ENCODE data around the gene PGBD5. TPM values are rescaled to one million over a fixed set of nuclear protein-coding genes. Genes with fewer than 3 reads are reported as not detected.

PGBD5 gene
- polyA plus RNA-seq, 1 of the 3 experiments (the other 2 are of a cell fraction), result 0.15 TPM

- ChIA-PET CTCF (no interaction called here), POLR2A (no interaction called here)
- H2AFZ ChIP-seq (ENCODE audit: low read depth), result no peak overlapping the region
- no peaks in the 10 kb centered on the region for H3K27me3 ChIP-seq (ENCODE audit: insufficient read depth)
- no peak for DNase-seq
- H3F3A ChIP-seq (replicated peaks; ENCODE audit: insufficient read depth), result no peaks in the 10 kb centered on the region
- H3K27ac ChIP-seq (ENCODE audit: low read depth in 2 of 2, low read length in 1 of 2), result no peak overlapping the region
- no peaks in the 10 kb centered on the region for H3K9me2 ChIP-seq
- peaks cover 0 to 6% of the 10 kb centered on the region in 2 experiments; a peak in 1 of 4 replicates for H3K4me1 ChIP-seq (ENCODE audit: control insufficient read depth in 1 of 2, insufficient read depth in 2 of 2, low read depth in 1 of 2, low read length in 1 of 2)
- H3K4me2 ChIP-seq, result no peak overlapping the region
- WGBS (ENCODE audit: low lambda C conversion rate), result 57% methylated on average over 7 of the region's 7 CpGs
- no peak overlapping the region for H3K4me3 ChIP-seq (ENCODE audit: low read depth in 2 of 2, low read length in 1 of 2)
- no peaks in the 10 kb centered on the region for H3K79me2 ChIP-seq (ENCODE audit: insufficient read depth)
- H3K9ac ChIP-seq, result no peak overlapping the region
- H3K36me3 ChIP-seq (replicated peaks in 1 of 2; ENCODE audit: control insufficient read depth in 1 of 2, insufficient read depth in 2 of 2, low read length in 1 of 2), result no peaks in the 10 kb centered on the region
- TF ChIP-seq PBX3 (IDR thresholded peaks at IDR 0.05), result no peak
- H3K9me3 ChIP-seq, result no peaks in the 10 kb centered on the region
- no peaks in the 10 kb centered on the region for H4K20me1 ChIP-seq (ENCODE audit: insufficient read depth)
These were observed 132.8 kb downstream of the PGBD5 start for GRCh38 chr1:230293390-230293700.

DNA sequence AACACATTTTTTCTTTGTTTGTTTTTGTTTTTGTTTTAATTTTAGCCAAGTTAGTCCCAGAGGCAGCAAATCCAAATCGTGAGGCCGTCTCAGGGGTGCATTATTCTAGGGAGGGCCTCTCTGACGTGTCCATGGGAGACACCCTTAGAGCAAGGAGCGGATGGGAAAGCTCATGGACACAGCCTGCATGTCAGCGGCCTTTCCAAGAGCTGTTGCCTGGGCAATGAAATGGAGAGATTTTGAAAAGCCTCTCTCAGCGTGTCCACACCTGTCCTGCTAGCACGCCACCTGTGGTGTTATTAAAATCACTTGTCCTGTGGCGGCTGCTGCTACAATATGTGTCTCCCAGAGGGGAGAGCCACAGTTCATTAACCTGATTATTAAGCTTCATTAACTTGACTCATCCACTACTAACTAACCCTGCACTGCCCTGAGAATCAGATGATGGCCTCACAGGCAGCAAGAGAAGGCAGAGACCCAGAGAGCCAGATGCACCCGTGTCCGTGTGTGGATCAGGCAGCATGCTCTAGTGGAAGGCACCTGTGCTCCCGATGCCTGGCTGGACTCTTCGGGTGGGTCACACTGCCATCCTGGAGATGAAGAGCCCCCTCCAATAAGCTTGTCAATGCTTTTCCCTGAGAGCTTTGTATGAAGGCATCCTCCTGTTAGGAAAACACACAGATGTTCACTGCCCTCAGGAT lies 133.3 kb downstream of the PGBD5 start:
- H2AFZ ChIP-seq (ENCODE audit: low read depth), result no peak overlapping the region
- no peaks in the 10 kb centered on the region for H3K79me2 ChIP-seq (ENCODE audit: insufficient read depth)
- TF ChIP-seq GATA2 (CRISPR knock-in tag; IDR thresholded peaks at IDR 0.05), result no peak
- no peak for TF ChIP-seq FOXJ3 (CRISPR knock-in tag; IDR thresholded peaks at IDR 0.05)
- TF ChIP-seq, protein P1, sequence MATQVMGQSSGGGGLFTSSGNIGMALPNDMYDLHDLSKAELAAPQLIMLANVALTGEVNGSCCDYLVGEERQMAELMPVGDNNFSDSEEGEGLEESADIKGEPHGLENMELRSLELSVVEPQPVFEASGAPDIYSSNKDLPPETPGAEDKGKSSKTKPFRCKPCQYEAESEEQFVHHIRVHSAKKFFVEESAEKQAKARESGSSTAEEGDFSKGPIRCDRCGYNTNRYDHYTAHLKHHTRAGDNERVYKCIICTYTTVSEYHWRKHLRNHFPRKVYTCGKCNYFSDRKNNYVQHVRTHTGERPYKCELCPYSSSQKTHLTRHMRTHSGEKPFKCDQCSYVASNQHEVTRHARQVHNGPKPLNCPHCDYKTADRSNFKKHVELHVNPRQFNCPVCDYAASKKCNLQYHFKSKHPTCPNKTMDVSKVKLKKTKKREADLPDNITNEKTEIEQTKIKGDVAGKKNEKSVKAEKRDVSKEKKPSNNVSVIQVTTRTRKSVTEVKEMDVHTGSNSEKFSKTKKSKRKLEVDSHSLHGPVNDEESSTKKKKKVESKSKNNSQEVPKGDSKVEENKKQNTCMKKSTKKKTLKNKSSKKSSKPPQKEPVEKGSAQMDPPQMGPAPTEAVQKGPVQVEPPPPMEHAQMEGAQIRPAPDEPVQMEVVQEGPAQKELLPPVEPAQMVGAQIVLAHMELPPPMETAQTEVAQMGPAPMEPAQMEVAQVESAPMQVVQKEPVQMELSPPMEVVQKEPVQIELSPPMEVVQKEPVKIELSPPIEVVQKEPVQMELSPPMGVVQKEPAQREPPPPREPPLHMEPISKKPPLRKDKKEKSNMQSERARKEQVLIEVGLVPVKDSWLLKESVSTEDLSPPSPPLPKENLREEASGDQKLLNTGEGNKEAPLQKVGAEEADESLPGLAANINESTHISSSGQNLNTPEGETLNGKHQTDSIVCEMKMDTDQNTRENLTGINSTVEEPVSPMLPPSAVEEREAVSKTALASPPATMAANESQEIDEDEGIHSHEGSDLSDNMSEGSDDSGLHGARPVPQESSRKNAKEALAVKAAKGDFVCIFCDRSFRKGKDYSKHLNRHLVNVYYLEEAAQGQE (IDR thresholded peaks at IDR 0.05; ENCODE audit: low read depth, low read length), result no peak
- TF ChIP-seq FOXM1 (IDR thresholded peaks at IDR 0.05; ENCODE audit: low read depth), result no peak
- TF ChIP-seq NFIC (IDR thresholded peaks at IDR 0.05; ENCODE audit: borderline replicate concordance), result no peak
- TF ChIP-seq, protein P2, sequence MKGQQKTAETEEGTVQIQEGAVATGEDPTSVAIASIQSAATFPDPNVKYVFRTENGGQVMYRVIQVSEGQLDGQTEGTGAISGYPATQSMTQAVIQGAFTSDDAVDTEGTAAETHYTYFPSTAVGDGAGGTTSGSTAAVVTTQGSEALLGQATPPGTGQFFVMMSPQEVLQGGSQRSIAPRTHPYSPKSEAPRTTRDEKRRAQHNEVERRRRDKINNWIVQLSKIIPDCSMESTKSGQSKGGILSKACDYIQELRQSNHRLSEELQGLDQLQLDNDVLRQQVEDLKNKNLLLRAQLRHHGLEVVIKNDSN (IDR thresholded peaks at IDR 0.05; ENCODE audit: borderline replicate concordance, low read depth), result no peak
- no peak for TF ChIP-seq RXRA (IDR thresholded peaks at IDR 0.05; ENCODE audit: borderline replicate concordance, low read depth)
- TF ChIP-seq TEAD4 (IDR thresholded peaks at IDR 0.05; ENCODE audit: borderline replicate concordance, insufficient read depth), result no peak
- no peak for TF ChIP-seq ELF1 (IDR thresholded peaks at IDR 0.05)
- TF ChIP-seq MXI1 (IDR thresholded peaks at IDR 0.05; ENCODE audit: low read depth, low read length), result no peak
- no peak for TF ChIP-seq CHD2 (IDR thresholded peaks at IDR 0.05; ENCODE audit: low read length, partially characterized antibody)
- TF ChIP-seq, protein P3, sequence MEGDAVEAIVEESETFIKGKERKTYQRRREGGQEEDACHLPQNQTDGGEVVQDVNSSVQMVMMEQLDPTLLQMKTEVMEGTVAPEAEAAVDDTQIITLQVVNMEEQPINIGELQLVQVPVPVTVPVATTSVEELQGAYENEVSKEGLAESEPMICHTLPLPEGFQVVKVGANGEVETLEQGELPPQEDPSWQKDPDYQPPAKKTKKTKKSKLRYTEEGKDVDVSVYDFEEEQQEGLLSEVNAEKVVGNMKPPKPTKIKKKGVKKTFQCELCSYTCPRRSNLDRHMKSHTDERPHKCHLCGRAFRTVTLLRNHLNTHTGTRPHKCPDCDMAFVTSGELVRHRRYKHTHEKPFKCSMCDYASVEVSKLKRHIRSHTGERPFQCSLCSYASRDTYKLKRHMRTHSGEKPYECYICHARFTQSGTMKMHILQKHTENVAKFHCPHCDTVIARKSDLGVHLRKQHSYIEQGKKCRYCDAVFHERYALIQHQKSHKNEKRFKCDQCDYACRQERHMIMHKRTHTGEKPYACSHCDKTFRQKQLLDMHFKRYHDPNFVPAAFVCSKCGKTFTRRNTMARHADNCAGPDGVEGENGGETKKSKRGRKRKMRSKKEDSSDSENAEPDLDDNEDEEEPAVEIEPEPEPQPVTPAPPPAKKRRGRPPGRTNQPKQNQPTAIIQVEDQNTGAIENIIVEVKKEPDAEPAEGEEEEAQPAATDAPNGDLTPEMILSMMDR (IDR thresholded peaks at IDR 0.05), result no peak
- no peak for TF ChIP-seq TAF1 (IDR thresholded peaks at IDR 0.05; ENCODE audit: borderline replicate concordance, low read depth, low read length)
- no peak for TF ChIP-seq PBX3 (IDR thresholded peaks at IDR 0.05)
- H3K4me2 ChIP-seq, result no peak overlapping the region
- no peaks in the 10 kb centered on the region for H3K9me3 ChIP-seq
- no peaks in the 10 kb centered on the region for H3K27me3 ChIP-seq (ENCODE audit: insufficient read depth)
- 57% methylated on average over 12 of the region's 12 CpGs for WGBS (ENCODE audit: low lambda C conversion rate)
- peaks cover 0 to 6% of the 10 kb centered on the region in 2 experiments; a peak in 1 of 4 replicates for H3K4me1 ChIP-seq (ENCODE audit: control insufficient read depth in 1 of 2, insufficient read depth in 2 of 2, low read depth in 1 of 2, low read length in 1 of 2)
- H4K20me1 ChIP-seq (ENCODE audit: insufficient read depth), result no peaks in the 10 kb centered on the region
- no peaks in the 10 kb centered on the region for H3K9me2 ChIP-seq
- no peaks in the 10 kb centered on the region for H3K36me3 ChIP-seq (replicated peaks in 1 of 2; ENCODE audit: control insufficient read depth in 1 of 2, insufficient read depth in 2 of 2, low read length in 1 of 2)
- no peak overlapping the region for H3K9ac ChIP-seq
- no peak for DNase-seq
- ChIA-PET CTCF (interaction anchor here (1.2 kb wide), 1 partner anchor 15 kb away, joined by 3 read pairs; no protein-coding TSS in a partner anchor), POLR2A (no interaction called here)
- no peaks in the 10 kb centered on the region for H3F3A ChIP-seq (replicated peaks; ENCODE audit: insufficient read depth)
- H3K27ac ChIP-seq (ENCODE audit: low read depth in 2 of 2, low read length in 1 of 2), result no peak overlapping the region
- no peak overlapping the region for H3K4me3 ChIP-seq (ENCODE audit: low read depth in 2 of 2, low read length in 1 of 2)

All from SK-N-SH (cell line).